ENCODE results near the gene LY86.
"Not testable (repeated sequence)": the region's sequence is repeated elsewhere in the genome, so short reads cannot be mapped to it uniquely, and the experiment has no call there.

LY86 gene

GRCh38 chr6:6596529-6597328 lies 8.2 kb downstream of the LY86 start:
- DNase-seq: no peak

GRCh38 chr6:6597682-6598081 lies 9.2 kb downstream of the LY86 start:
- no peak for DNase-seq

- peak; percentile 54 for DNase-seq
Measured at GRCh38 chr6:6599468-6599873, 11.0 kb downstream of the LY86 start.

- no peak for DNase-seq
Measured at GRCh38 chr6:6600875-6601274, 12.4 kb downstream of the LY86 start.

GRCh38 chr6:6602262-6602661 lies 13.7 kb downstream of the LY86 start:
- DNase-seq: no peak

- DNase-seq: no peak
Measured at GRCh38 chr6:6603317-6603716, 14.8 kb downstream of the LY86 start.

- DNase-seq: no peak
Measured at GRCh38 chr6:6604015-6604414, 15.5 kb downstream of the LY86 start.

GRCh38 chr6:6604566-6604965 lies 16.0 kb downstream of the LY86 start:
- DNase-seq: no peak

GRCh38 chr6:6605873-6606272 lies 17.4 kb downstream of the LY86 start:
- no peak for DNase-seq

- not testable (repeated sequence) for DNase-seq
Measured at GRCh38 chr6:6606391-6607030, 18.0 kb downstream of the LY86 start.

GRCh38 chr6:6609450-6609849 lies 20.9 kb downstream of the LY86 start:
- no peak for DNase-seq

GRCh38 chr6:6610031-6610591 lies 21.6 kb downstream of the LY86 start:
- no peak for DNase-seq

- no peak for DNase-seq
Measured at GRCh38 chr6:6611486-6611885, 23.0 kb downstream of the LY86 start.

- DNase-seq: no peak
Measured at GRCh38 chr6:6612308-6612707, 23.8 kb downstream of the LY86 start.

GRCh38 chr6:6613103-6613718 lies 24.7 kb downstream of the LY86 start:
- DNase-seq: not testable (repeated sequence)

GRCh38 chr6:6614096-6614982 lies 25.8 kb downstream of the LY86 start:
- DNase-seq: no peak

GRCh38 chr6:6614983-6615349 lies 26.4 kb downstream of the LY86 start:
- no peak for DNase-seq

GRCh38 chr6:6616656-6617055 lies 28.1 kb downstream of the LY86 start:
- DNase-seq: no peak

GRCh38 chr6:6619021-6619794 lies 30.7 kb downstream of the LY86 start:
- DNase-seq: peak; percentile 28

GRCh38 chr6:6620766-6621425 lies 32.4 kb downstream of the LY86 start:
- DNase-seq: no peak

- DNase-seq: no peak
Measured at GRCh38 chr6:6622501-6622900, 34.0 kb downstream of the LY86 start.

Data from retina (tissue), 1 donor.